Activated naive CD8-positive, alpha-beta T cell treated with anti-CD3 and anti-CD28 coated beads, Interleukin-2, amount 50 U/mL, for 16 hours (primary cell): ENCODE measurements around the gene CAPZB.

Experiments
- DNase-seq: peaks from one replicate; pipeline ENCODE4 v3.0.0-alpha.2; 2020; ENCODE audit warnings: low read depth, low spot score

Gene CAPZB

GRCh38 chr1:19468397-19468956 is 16.9 kb downstream of the CAPZB start:
- peak; percentile 29 for DNase-seq

GRCh38 chr1:19467199-19468187 is 17.8 kb downstream of the CAPZB start:
- no peak for DNase-seq

- no peak for DNase-seq
These were observed 19.2 kb downstream of the CAPZB start for GRCh38 chr1:19466112-19466561.

GRCh38 chr1:19465650-19466049 is 19.7 kb downstream of the CAPZB start:
- no peak for DNase-seq

- no peak for DNase-seq
These were observed 20.2 kb downstream of the CAPZB start for GRCh38 chr1:19465123-19465522.

GRCh38 chr1:19464696-19465095 is 20.6 kb downstream of the CAPZB start:
- DNase-seq: no peak

- no peak for DNase-seq
These were observed 21.9 kb downstream of the CAPZB start for GRCh38 chr1:19463504-19463803.

GRCh38 chr1:19462781-19463503 is 22.4 kb downstream of the CAPZB start:
- no peak for DNase-seq

- DNase-seq: no peak
These were observed 24.2 kb downstream of the CAPZB start for GRCh38 chr1:19461220-19461554.

- DNase-seq: no peak
These were observed 24.7 kb downstream of the CAPZB start for GRCh38 chr1:19460535-19461219.

GRCh38 chr1:19458815-19459417 is 26.4 kb downstream of the CAPZB start:
- no peak for DNase-seq

GRCh38 chr1:19457607-19458006 is 27.7 kb downstream of the CAPZB start:
- no peak for DNase-seq

- DNase-seq: no peak
These were observed 28.3 kb downstream of the CAPZB start for GRCh38 chr1:19456968-19457441.

GRCh38 chr1:19455353-19455752 is 30.0 kb downstream of the CAPZB start:
- DNase-seq: no peak

GRCh38 chr1:19454265-19455146 is 30.8 kb downstream of the CAPZB start:
- no peak for DNase-seq

- no peak for DNase-seq
These were observed 31.6 kb downstream of the CAPZB start for GRCh38 chr1:19453741-19454201.

- no peak for DNase-seq
These were observed 33.1 kb downstream of the CAPZB start for GRCh38 chr1:19452221-19452663.

GRCh38 chr1:19450811-19451515 is 34.4 kb downstream of the CAPZB start:
- no peak for DNase-seq

- DNase-seq: no peak
These were observed 35.7 kb downstream of the CAPZB start for GRCh38 chr1:19449454-19450228.
